GM10266 (cell line): ENCODE results near the gene USP2.

Experiments
- DNase-seq: peaks from one replicate; pipeline ENCODE4 v3.0.0; 2012; ENCODE audit errors: extremely low spot score
- CTCF ChIP-seq: IDR thresholded peaks from 2 replicates; pipeline ENCODE4 v1.5.1; 2012; ENCODE audit warnings: mild to moderate bottlenecking, low read depth; ENCODE audit not compliant: control insufficient read depth, insufficient read depth; ENCODE audit errors: missing control alignments

USP2 gene

GRCh38 chr11:119355091-119355843 is 26.2 kb downstream of the USP2 start:
- no peak for DNase-seq
- no peak for TF ChIP-seq CTCF

- no peak for DNase-seq
- no peak for TF ChIP-seq CTCF
Observed at GRCh38 chr11:119352857-119353260, 28.6 kb downstream of the USP2 start.

DNA sequence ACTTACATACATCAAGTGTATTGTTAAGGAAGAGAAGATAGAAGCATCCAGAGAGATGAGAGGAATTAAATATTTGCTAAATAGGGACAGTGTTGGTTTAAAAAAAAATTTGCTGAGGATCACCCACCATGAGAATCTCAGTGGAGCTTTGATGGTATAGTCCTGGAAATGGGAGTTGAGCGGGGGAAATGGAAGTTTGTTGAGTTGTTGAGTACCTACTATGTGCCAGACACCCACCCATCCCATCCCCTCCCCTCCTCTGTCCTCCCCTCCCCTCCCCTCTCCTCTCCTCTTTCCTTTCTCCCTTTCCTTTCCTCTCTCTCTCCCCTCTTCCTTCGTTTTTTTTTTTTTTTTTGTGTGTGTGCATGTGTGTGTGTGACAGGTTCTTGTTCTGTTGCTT is 30.3 kb downstream of the USP2 start:
- TF ChIP-seq CTCF, result no peak
- DNase-seq, result no peak

DNA sequence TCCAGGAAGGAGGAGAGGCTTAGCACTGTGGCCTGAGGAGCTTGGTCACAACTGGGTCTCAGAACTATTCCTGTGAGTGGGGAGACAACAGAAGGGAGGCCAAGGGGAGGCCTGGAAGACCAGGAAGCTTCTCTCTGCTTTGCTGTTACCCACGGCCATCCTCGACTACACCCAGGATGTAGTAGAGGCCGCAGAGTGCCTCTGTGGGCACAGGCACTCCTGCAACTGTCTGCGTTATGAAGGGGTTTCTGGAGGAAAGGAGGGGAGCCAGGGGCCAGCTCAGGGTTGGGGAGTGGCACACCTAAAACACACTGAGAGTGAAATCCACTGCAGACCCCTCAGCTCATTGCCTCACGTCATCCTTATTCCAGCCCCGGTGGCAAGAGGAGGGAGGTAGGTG is 31.2 kb downstream of the USP2 start:
- no peak for TF ChIP-seq CTCF
- DNase-seq, result no peak

GRCh38 chr11:119347940-119348605 is 33.4 kb downstream of the USP2 start:
- no peak for DNase-seq
- no peak for TF ChIP-seq CTCF

DNA sequence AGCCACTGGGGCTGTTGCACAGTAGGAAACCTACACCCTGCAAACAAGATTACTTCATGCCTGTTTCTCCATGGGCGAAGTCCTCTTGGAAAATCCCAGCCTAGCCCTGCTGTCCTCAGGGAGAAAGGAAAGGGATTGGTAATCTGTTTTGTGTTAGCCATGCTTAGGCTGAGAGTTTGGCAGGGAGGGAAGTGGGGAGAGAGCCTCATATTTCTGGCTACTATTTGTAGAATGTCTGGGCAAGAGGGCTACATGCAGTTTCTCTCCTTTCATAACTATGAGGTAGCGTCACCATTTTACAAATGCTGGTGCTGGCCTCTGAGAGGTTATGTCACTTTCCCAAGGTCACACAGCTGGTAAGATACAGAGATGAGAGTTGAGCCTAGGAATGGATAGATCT is 34.2 kb downstream of the USP2 start:
- DNase-seq, result no peak
- TF ChIP-seq CTCF, result no peak

DNA sequence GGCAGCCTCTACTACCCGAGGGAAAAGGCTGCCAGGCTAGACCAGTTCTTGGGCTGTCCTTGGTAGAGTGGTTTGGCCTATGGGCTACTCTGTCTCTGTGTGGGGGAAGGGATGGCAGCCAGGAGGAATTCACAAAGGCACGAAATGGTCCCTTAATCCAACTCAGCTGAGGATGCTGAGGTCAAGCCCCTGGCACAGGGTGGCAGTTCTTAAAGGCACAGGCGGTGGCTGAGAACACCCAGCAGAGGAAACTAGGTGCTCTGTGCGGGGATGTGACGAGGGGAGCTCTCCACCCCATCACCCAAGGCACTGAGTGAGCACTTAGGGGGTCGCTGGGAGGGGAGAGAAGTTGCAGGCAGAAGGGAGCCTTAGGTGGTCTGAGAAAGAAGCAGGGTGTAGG is 34.9 kb downstream of the USP2 start, which contains the start of gene MFRP:
MFRP (minus strand) TSS at position 101 of the 400 bp plus-strand sequence. CDS start 192 bp downstream, outside the sequence.
- no peak for DNase-seq
- TF ChIP-seq CTCF, result no peak
